ENCODE results near the gene SEPHS2.
A peak's percentile ranks its signal among the peaks of the same experiment; 100 is the strongest.

Gene SEPHS2

GRCh38 chr16:30429418-30429677 lies 16.3 kb downstream of the SEPHS2 start:
- no peak for DNase-seq

- DNase-seq = no peak
These were observed 17.6 kb downstream of the SEPHS2 start for GRCh38 chr16:30428055-30428454.

GRCh38 chr16:30421010-30421409 lies 24.7 kb downstream of the SEPHS2 start:
- no peak for DNase-seq

GRCh38 chr16:30418350-30419181 lies 27.1 kb downstream of the SEPHS2 start:
- no peak for DNase-seq

GRCh38 chr16:30417529-30418349 lies 27.9 kb downstream of the SEPHS2 start:
- peak; percentile 66 to 79 for DNase-seq

- DNase-seq = no peak
These were observed 28.8 kb downstream of the SEPHS2 start for GRCh38 chr16:30416624-30417528.

- DNase-seq = no peak
These were observed 29.5 kb downstream of the SEPHS2 start for GRCh38 chr16:30416047-30416603.

GRCh38 chr16:30414159-30414558 lies 31.5 kb downstream of the SEPHS2 start:
- DNase-seq = no peak

GRCh38 chr16:30413112-30413806 lies 32.4 kb downstream of the SEPHS2 start:
- DNase-seq = no peak

- peak; percentile 36 to 47 for DNase-seq
These were observed 36.3 kb downstream of the SEPHS2 start for GRCh38 chr16:30409125-30410060.

GRCh38 chr16:30407804-30408534 lies 37.7 kb downstream of the SEPHS2 start:
- no peak for DNase-seq

GRCh38 chr16:30407102-30407803 lies 38.4 kb downstream of the SEPHS2 start, which contains the start of gene ZNF771:
ZNF771 (plus strand) TSS chr16:30407606; CDS start chr16:30408054, 448 bp downstream.
- DNase-seq = peak; percentile 42 to 73

- no peak for DNase-seq
These were observed 38.9 kb downstream of the SEPHS2 start for GRCh38 chr16:30406795-30407101.

GRCh38 chr16:30401768-30402425 lies 43.8 kb downstream of the SEPHS2 start:
- DNase-seq = no peak

- no peak for DNase-seq
These were observed 46.1 kb downstream of the SEPHS2 start for GRCh38 chr16:30399435-30400186.

- DNase-seq = no peak
These were observed 46.8 kb downstream of the SEPHS2 start for GRCh38 chr16:30398661-30399434.
